ENCODE data around the gene ANKRD18A. TPM values are rescaled to one million over a fixed set of nuclear protein-coding genes. Genes with fewer than 3 reads are reported as not detected.

The ANKRD18A gene
- total RNA-seq, 1 experiment from 2014 or later = 14.4 TPM

DNA sequence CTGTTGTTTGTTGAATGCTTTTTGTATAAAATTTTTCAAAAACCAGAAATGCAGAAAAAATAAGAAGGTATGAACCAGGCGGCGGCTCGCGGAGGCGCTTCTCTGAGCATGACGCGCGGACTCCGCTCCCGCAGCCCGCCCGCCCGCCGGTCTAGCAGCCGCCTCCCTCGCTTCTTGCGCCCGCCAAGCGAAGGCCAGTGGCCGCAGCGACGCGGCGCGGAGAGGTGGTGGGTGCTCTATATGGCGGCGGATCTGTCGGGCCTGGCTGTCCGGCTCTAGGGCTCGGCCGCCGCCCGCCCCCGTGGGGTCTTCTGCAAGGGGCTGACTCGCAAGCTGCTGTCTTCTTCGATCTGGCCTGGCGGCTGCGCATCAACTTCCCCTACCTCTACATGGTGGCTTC, 93.8 kb downstream of the ANKRD18A start:
- H3K23me2 ChIP-seq (ENCODE audit: insufficient read length, low read depth, low read length, poor library complexity, severe bottlenecking) = no peaks in the 10 kb centered on the region
- H3K9me3 ChIP-seq (ENCODE audit: control insufficient read depth, low read depth, low read length) = no peaks in the 10 kb centered on the region
- peaks cover 7 to 10% of the 10 kb centered on the region in 2 experiments for H3K9me3 Mint-ChIP-seq
- H2BK20ac ChIP-seq (ENCODE audit: low read depth, low read length, poor library complexity, severe bottlenecking) = no peak overlapping the region
- DNase-seq = no peak
- no peaks in the 10 kb centered on the region; the same call in 1 of the 2 replicates for H3K4me1 ChIP-seq (ENCODE audit: insufficient read depth, low read length)
- TF ChIP-seq, protein P1, sequence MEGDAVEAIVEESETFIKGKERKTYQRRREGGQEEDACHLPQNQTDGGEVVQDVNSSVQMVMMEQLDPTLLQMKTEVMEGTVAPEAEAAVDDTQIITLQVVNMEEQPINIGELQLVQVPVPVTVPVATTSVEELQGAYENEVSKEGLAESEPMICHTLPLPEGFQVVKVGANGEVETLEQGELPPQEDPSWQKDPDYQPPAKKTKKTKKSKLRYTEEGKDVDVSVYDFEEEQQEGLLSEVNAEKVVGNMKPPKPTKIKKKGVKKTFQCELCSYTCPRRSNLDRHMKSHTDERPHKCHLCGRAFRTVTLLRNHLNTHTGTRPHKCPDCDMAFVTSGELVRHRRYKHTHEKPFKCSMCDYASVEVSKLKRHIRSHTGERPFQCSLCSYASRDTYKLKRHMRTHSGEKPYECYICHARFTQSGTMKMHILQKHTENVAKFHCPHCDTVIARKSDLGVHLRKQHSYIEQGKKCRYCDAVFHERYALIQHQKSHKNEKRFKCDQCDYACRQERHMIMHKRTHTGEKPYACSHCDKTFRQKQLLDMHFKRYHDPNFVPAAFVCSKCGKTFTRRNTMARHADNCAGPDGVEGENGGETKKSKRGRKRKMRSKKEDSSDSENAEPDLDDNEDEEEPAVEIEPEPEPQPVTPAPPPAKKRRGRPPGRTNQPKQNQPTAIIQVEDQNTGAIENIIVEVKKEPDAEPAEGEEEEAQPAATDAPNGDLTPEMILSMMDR (conservative IDR thresholded peaks at IDR 0.05) = no peak
- no peak overlapping the region for H2AFZ ChIP-seq (ENCODE audit: low read length)
- H2AK5ac ChIP-seq (ENCODE audit: insufficient read length, low read length) = no peak overlapping the region
- no peak overlapping the region for H4K91ac ChIP-seq (ENCODE audit: insufficient read length, low read depth, low read length)
- H3K79me1 ChIP-seq (ENCODE audit: insufficient read depth, low read depth, low read length, poor library complexity, severe bottlenecking) = no peaks in the 10 kb centered on the region
- H4K5ac ChIP-seq (ENCODE audit: insufficient read length, low read depth, low read length) = no peak overlapping the region
- H3K23ac ChIP-seq (ENCODE audit: insufficient read length, low read depth, low read length) = no peak overlapping the region
- no peaks in the 10 kb centered on the region for H3K79me2 ChIP-seq (ENCODE audit: insufficient read depth, low read length)
- no peak overlapping the region for H3K9ac ChIP-seq (ENCODE audit: extremely low read depth, insufficient read length, low read length)
- H3K27me3 ChIP-seq (ENCODE audit: insufficient read depth, low read length) = no peaks in the 10 kb centered on the region
- peaks cover 0 to 11% (median 5%) of the 10 kb centered on the region in 3 experiments; a peak in 4 of 7 replicates for H3K36me3 Mint-ChIP-seq (ENCODE audit: insufficient read depth in 1 of 3, low read depth in 3 of 3)
- no peak overlapping the region for H3K4me3 Mint-ChIP-seq
- no peak overlapping the region for H2BK5ac ChIP-seq (ENCODE audit: insufficient read length, low read length)
- no peak overlapping the region for H4K8ac ChIP-seq (replicated peaks; ENCODE audit: insufficient read length, low read depth, low read length)
- H3T11ph ChIP-seq (ENCODE audit: low read length) = no peak overlapping the region
- H4K20me1 ChIP-seq (ENCODE audit: control insufficient read depth, insufficient read depth, insufficient read length) = no peaks in the 10 kb centered on the region
- no peak overlapping the region for H2BK120ac ChIP-seq (ENCODE audit: low read depth, low read length, poor library complexity, severe bottlenecking)
- no peaks in the 10 kb centered on the region for H3K27me3 Mint-ChIP-seq (ENCODE audit: low read depth)
- no peak overlapping the region for H3K4me2 ChIP-seq (ENCODE audit: insufficient read depth, insufficient read length, low read length)
- H2BK15ac ChIP-seq (ENCODE audit: low read depth, low read length) = no peak overlapping the region
- no peak overlapping the region for H3K4ac ChIP-seq (ENCODE audit: low read depth, low read length)
- H2BK12ac ChIP-seq (ENCODE audit: insufficient read length, low read depth, low read length) = no peak overlapping the region
- no peak overlapping the region for H3K27ac Mint-ChIP-seq
- H3K27ac ChIP-seq (ENCODE audit: insufficient read length, low read depth, low read length) = no peak overlapping the region
- no CpG with 5 or more reads among the region's 38 CpGs for WGBS (ENCODE audit: extremely low coverage, insufficient read length, low lambda C conversion rate)
- H3K4me1 Mint-ChIP-seq = peaks cover 7 to 12% of the 10 kb centered on the region in 2 experiments; a peak in 3 of 4 replicates
- no peak overlapping the region for H3K14ac ChIP-seq (ENCODE audit: insufficient read depth, low read length)
- H3K18ac ChIP-seq (ENCODE audit: insufficient read length, low read depth, low read length) = no peak overlapping the region
- no peak overlapping the region for H3K56ac ChIP-seq (ENCODE audit: insufficient read length, low read depth, low read length)

Data from H9 (cell line).